Measurements from ENCODE around the gene BCL2.

BCL2 gene

GRCh38 chr18:63326011-63326410 is 6.4 kb upstream of the BCL2 start:
- no peak for DNase-seq (ENCODE audit: low spot score)

DNA sequence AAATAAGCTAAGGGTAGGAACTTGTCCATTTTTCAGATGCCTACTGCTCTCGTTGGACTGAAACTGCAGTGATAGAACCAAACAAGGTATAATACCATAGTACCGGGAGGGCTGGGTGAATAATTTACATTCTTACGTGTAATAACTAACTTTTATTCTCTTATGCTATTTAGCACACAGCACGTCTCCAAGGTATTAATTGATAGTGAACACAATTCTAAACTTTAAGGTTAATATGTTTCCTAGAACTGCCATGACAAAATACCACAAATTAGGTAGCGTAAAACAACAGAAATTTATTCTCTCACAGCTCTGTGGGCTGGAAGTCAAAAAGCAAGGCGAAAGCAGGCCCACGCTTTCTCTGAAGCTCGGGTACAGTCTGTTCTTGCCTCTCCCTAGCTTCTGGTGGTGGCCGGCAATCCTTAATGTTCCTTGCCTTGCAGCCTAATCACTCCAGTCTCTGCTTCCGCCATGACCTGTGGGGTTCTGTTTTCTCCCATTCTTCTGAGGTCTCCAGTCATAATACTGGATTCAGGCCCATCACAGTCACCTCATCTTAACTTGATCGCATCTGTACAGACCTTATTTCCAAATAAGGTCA is 5.6 kb upstream of the BCL2 start:
- no peak for DNase-seq (ENCODE audit: low spot score)

GRCh38 chr18:63322908-63323634 is 3.5 kb upstream of the BCL2 start:
- no peak for DNase-seq (ENCODE audit: low spot score)

DNA sequence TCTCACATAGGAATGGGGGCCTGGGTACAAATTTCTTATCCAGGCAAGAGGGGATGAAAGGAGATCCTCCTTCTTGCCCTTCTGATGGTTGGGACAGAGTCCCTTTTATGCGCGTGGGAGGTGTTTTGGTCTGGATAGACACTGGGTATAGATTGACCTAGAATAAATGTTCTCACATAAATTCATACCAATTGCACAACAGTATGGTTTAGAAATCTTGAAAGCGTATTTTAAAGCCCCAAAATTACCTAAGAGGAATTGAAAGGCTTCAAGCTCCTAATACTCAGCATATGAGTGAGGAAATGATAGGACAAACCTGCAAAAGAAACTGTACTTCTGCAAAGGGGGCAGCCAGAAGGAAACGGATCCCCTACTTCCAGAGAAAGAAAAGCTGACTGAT is 2.6 kb upstream of the BCL2 start:
- no peak for DNase-seq (ENCODE audit: low spot score)

- DNase-seq (ENCODE audit: low spot score) = no peak
Measured at GRCh38 chr18:63321291-63321690, 1.7 kb upstream of the BCL2 start.

GRCh38 chr18:63320975-63321265 is 1.4 kb upstream of the BCL2 start:
- no peak for DNase-seq (ENCODE audit: low spot score)

DNA sequence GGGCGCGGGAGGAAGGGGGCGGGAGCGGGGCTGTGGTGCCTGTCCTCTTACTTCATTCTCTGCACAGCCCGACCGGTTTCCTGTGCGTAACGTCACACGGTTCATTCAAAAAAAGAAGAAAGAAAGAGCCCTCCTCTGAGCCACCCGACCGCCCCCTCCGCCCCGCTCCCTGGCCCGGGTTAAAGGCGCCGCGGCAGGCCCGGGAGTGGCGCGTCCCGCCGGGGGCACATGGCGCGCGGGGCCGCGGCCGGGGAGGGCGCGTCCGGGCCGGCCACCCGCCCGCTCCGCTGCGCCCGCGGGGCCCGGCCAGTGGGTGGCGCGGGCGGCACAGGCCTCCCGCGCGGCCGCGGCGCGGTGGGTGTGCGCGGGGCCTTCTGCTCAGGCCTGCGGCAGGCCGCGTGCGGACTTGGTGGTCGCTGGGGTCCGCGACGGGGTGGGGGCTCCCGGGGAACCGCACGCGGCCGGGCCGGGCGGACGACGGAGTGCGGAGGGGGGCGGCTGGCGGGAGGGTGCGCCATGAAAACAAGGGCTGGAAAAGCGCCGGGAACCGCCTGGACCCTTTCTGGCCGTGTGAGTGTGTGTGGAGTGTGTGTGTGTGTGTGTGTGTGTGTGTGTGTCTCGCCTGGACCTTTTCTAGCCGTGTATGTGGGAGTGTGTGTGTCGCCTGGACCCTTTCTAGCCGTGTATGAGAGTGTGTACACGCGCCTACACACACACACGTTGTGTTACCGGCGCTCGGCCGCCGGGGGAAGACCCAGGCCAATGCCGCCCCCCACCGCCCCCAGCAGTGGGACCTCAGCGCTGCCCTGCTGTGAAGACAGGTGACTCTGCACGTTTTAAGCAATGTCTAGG is 780 bp upstream of the BCL2 start:
- peak; percentile 90 for DNase-seq (ENCODE audit: low spot score)

GRCh38 chr18:63318889-63319382 is 633 bp downstream of the BCL2 start:
- DNase-seq (ENCODE audit: low spot score) = no peak

DNA sequence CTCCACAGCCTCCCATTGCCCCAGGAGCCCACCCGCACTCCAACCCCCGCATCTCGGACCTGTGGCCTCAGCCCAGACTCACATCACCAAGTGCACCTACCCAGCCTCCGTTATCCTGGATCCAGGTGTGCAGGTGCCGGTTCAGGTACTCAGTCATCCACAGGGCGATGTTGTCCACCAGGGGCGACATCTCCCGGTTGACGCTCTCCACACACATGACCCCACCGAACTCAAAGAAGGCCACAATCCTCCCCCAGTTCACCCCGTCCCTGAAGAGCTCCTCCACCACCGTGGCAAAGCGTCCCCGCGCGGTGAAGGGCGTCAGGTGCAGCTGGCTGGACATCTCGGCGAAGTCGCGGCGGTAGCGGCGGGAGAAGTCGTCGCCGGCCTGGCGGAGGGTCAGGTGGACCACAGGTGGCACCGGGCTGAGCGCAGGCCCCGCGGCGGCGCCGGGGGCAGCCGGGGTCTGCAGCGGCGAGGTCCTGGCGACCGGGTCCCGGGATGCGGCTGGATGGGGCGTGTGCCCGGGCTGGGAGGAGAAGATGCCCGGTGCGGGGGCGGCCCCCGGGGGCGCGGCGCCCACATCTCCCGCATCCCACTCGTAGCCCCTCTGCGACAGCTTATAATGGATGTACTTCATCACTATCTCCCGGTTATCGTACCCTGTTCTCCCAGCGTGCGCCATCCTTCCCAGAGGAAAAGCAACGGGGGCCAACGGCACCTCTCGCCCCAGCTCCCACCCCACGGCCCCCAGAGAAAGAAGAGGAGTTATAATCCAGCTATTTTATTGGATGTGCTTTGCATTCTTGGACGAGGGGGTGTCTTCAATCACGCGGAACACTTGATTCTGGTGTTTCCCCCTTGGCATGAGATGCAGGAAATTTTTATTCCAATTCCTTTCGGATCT is 1.3 kb downstream of the BCL2 start:
- DNase-seq (ENCODE audit: low spot score) = peak; percentile 70

GRCh38 chr18:63317556-63317946 is 2.0 kb downstream of the BCL2 start:
- no peak for DNase-seq (ENCODE audit: low spot score)

DNA sequence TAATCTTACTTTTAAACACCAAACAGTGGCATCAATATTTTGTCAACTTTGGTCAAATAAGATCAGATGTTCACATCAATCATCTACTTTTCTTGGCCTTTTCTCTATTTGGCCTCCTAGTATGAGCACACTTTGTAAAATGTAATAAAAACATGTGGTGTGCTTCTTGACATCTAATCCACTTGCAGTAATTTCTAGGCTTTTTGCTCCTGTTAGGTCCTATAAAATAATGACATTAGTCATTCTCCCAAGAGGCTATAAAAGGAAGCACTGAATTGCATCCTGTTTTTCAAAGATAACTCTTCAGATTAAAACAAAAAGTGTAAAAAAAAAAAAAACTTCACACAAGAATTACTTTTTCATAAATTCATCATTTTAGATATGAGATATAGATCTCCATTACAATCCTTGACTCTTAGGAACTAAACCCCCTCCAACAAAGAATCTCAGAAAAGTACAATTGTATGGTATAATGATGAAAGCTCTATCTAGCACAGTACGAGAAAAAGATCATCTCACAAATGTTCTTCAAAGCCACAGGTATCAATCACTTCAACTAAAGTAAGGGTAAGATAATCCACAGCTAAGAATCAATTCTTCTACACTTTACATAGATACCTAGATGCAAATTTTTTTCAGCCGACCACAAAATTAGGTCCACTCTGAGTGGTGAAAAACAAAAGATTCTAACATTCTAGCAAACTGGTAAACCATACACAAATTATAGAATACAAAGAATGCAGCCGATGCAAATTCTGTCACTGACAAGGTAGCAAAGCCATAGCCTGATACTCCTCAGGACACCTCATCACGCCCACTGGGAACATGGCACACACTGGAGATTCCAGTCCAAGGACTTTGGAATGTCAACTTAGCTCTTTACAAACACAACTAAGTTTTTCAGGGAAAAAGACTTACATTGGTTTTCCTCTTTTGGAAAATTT is 2.7 kb downstream of the BCL2 start:
- no peak for DNase-seq (ENCODE audit: low spot score)

GRCh38 chr18:63315876-63316275 is 3.7 kb downstream of the BCL2 start:
- DNase-seq (ENCODE audit: low spot score) = no peak

- no peak for DNase-seq (ENCODE audit: low spot score)
Measured at GRCh38 chr18:63315131-63315662, 4.4 kb downstream of the BCL2 start.

- no peak for DNase-seq (ENCODE audit: low spot score)
Measured at GRCh38 chr18:63314062-63314790, 5.3 kb downstream of the BCL2 start.

DNA sequence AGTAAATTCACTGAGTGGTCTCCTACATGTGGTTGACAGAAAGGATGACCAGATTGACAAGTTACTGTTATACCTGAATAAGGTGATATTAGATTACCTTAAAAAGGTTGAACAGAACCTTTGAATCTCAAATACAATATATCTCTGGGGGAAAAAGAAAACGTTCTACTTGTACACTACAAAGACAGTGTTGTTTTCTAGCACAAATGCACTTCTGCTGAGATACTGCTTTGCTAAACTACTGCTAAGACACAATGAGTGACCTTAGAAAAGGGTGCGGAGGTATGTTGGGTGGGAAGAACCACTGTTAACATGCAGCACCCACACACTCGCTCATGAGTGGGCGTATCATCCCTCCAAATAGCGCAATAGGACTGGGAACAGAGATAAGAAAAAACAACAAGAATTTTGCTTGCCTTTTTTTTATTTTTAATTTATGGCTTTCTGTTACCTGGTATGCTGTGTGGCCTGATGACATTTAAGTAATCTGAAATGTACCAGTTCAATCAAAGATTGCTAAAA is 6.1 kb downstream of the BCL2 start:
- no peak for DNase-seq (ENCODE audit: low spot score)

DNA sequence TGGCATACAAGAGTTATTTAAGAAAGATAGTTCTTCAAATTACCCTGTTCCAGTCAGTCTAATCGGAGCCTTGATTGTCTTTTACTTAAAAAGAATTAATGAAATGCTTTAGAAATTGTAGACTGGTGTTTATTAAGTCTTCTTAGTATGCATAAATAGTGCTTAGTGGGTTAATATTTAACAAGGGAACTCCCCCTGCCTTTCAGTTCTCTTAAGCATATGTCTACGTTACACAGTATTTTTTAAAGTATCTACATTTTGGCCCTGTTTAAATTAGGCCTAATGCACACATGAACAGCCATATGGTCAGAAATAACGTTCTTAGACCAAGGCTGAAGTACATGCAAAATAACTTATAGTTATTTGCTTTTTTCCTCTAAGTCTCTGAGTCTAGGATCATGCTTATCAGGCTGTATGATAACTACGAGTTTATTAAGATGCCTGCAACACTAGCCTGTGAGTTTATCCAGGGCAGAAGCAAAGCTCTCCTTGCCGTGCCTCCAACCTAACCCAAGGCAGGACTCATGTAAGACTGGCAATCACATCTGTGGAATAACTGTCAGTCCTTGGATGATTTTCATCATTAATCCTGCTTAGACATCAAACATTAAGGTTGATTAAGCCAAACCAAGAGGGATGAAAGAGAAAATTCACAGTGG is 6.7 kb downstream of the BCL2 start:
- no peak for DNase-seq (ENCODE audit: low spot score)

GRCh38 chr18:63312019-63312409 is 7.6 kb downstream of the BCL2 start:
- no peak for DNase-seq (ENCODE audit: low spot score)

DNA sequence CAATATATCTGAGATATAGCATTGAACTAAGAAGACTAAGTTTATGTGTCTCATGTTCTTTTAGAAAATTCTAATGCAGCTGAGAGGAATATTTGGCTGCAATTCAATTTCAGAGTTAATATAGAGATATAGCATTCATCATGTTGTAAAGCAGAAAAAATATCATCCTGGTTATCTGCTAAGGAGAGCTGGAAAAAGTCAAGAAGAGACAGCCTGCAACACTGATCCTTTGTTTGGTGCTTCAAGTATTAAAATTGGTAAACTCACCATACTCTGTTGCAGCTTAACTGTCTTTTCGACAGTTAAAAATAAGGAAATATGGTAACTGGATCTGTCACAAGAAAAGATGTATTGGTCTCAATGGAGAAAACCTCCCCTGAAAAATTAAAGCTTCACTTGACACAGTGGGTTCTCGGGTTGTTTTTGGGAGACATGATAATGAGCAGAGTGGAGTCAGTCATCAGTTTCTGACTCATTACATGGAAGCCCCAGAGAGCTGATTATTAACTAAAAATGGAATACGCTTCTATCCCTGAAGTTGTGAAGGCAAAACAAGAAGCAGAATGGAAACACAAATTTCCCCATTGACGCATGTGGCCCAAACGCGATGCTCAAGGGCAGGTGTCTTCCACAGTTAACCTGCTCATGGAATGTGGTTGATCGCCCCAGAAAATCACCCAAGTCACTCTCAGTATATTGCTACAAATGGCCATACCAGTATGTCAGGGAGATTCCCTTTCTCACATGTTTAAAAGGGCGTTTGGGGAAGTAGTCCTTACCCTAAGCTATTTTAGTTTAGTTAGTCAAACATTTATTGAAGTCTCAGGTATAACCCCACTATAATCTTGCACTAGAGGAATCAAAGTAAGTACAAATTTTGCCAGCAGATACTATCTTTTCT is 8.2 kb downstream of the BCL2 start:
- DNase-seq (ENCODE audit: low spot score) = no peak

Data from left forelimb (tissue), 1 donor.